Limb (tissue), 2 donors: ENCODE data around the gene GTF2H1.
"Not testable (repeated sequence)": the region's sequence is repeated elsewhere in the genome, so short reads cannot be mapped to it uniquely, and the experiment has no call there.

Source experiments
- DNase-seq, 2 donors: peaks; one replicate each; pipeline ENCODE4 v3.0.0-alpha.2; 2016; ENCODE audit errors: extremely low spot score in 2 of 2

GTF2H1 gene

GRCh38 chr11:18374956-18375355, 52.6 kb downstream of the GTF2H1 start:
- no peak for DNase-seq

GRCh38 chr11:18375941-18376340, 53.6 kb downstream of the GTF2H1 start:
- no peak for DNase-seq

- no peak for DNase-seq
Measured at GRCh38 chr11:18379201-18379600, 56.8 kb downstream of the GTF2H1 start.

- peak; percentile 54 to 63 for DNase-seq
Measured at GRCh38 chr11:18383388-18384156, 61.2 kb downstream of the GTF2H1 start.

GRCh38 chr11:18384157-18384641, 61.8 kb downstream of the GTF2H1 start:
- DNase-seq = peak in 1 of 2 donors; percentile 34

- no peak for DNase-seq
Measured at GRCh38 chr11:18390088-18390487, 67.7 kb downstream of the GTF2H1 start.

GRCh38 chr11:18392434-18393321, 70.3 kb downstream of the GTF2H1 start:
- no peak for DNase-seq

- no peak for DNase-seq
Measured at GRCh38 chr11:18393581-18394274, 71.4 kb downstream of the GTF2H1 start.

GRCh38 chr11:18394275-18394927, 72.0 kb downstream of the GTF2H1 start, which contains the start of gene LDHA:
TSS of gene LDHA (plus strand) at chr11:18394563. CDS start at chr11:18396843, 2,280 bp downstream.
- DNase-seq = peak; percentile 91 to 98

GRCh38 chr11:18394928-18395734, 72.8 kb downstream of the GTF2H1 start:
- DNase-seq = peak in 1 of 2 donors; percentile 13

- peak; percentile 98 to 99 for DNase-seq
Measured at GRCh38 chr11:18395735-18396504, 73.6 kb downstream of the GTF2H1 start.

- no peak for DNase-seq
Measured at GRCh38 chr11:18397921-18398320, 75.6 kb downstream of the GTF2H1 start.

- not testable (repeated sequence) for DNase-seq
Measured at GRCh38 chr11:18401077-18401476, 78.7 kb downstream of the GTF2H1 start.

GRCh38 chr11:18404062-18404461, 81.7 kb downstream of the GTF2H1 start:
- no peak for DNase-seq

- DNase-seq = not testable (repeated sequence)
Measured at GRCh38 chr11:18407400-18407799, 85.0 kb downstream of the GTF2H1 start.

GRCh38 chr11:18408558-18409291, 86.4 kb downstream of the GTF2H1 start:
- DNase-seq = no peak

GRCh38 chr11:18416459-18416858, 94.1 kb downstream of the GTF2H1 start:
- no peak for DNase-seq
